GM19238 (cell line): ENCODE results near the gene GDF7.

Experiments
- DNase-seq: peaks from one replicate; pipeline ENCODE4 v3.0.0; 2011; ENCODE audit warnings: low spot score; ENCODE audit not compliant: insufficient read length

GDF7 gene

DNA sequence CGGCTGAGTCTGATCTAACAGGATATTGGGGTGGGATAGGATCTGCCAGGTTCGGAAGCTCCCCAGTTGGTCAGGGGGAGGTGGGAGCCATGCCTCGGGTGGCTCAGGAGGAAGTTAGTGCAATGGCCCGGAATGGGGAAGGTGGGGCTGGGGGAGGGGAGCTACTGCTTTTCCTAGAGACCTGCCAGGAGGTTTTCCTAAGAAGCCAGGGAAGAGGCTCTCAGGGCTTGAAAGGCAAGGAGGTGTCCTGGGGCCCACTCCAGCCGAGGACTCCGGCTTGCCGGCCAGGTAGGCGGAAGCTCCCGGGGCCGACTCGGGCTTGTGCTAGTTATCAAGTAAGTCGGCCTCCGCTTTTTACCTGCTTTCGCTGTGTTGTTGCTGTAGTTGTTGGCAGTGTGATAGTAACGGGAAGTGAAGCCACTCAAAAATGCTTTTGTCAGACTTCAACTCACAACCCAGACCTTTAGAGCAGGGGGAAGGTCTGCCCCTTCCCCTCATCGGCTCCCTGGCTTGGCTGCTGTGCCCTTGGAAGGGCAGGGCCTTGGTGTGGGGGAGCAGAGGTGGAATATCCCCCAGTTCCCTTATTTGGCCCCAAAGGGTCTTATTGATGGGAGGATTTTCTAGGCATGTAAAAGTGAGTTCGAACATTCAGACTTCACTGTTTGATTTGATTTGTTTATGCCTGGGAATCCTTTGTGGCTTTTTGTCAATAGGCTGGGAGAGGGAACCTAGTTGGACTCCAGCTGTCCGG lies 5.4 kb downstream of the GDF7 start:
- no peak for DNase-seq

DNA sequence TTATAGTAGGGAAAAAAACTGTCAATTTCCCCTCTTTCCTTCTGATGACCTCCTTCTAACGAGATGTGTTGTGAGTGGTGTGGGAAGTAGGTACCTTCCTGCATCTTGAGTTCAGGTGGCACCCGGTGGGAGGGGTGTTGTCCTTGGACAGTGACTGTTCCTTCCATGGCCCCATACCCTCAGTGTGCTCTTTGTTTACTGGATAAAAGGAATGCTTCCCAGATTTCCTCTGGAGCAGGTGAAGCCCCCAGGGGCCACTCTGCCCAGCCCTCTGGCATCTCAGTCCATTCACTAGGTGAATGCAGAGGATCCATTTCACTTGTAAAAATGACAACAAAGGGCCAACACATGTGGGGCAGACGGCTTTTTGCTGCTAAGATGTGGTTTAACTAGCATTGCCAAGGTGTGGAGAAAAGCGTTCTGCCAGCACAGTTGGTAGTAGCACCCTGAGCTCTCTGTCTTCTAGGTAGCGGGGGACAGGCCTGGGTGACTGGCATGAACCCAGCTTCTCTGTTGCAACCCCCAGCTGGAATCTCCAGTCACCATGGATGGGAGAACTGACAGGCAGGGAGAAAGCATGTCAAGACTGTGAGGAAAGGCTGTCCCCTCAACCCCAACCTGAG lies 6.9 kb downstream of the GDF7 start:
- no peak for DNase-seq

DNA sequence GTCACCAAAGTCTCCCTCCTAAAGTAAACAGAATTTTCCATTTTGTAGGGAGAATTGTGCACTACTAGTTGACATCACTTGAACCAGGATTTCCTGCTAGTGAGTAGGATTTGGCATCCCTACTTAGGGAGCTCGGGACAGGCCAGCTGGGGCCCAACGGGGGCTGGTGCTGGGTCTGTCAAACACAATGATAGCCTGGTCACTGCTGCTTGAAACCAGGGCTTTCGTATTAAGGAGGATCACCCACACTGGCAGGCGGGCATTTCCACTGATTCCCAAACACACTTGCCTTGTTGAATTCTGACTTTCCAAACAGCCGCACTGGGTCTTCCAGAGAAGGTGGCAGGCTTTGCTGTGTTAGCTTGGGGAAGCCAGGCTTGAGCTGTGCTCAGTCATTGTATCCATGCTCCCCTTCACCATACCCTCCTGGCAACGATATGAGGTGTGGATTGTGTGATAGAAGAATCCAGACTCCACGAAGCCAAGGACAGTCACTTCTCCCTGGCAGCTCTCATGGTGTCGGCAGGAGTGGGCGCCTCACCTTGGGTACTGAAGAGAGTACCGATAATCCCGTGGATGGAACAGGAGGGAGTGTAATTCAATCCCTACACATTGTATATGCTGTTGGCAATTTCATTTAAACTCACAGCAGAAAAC lies 7.5 kb downstream of the GDF7 start:
- DNase-seq, result no peak

DNA sequence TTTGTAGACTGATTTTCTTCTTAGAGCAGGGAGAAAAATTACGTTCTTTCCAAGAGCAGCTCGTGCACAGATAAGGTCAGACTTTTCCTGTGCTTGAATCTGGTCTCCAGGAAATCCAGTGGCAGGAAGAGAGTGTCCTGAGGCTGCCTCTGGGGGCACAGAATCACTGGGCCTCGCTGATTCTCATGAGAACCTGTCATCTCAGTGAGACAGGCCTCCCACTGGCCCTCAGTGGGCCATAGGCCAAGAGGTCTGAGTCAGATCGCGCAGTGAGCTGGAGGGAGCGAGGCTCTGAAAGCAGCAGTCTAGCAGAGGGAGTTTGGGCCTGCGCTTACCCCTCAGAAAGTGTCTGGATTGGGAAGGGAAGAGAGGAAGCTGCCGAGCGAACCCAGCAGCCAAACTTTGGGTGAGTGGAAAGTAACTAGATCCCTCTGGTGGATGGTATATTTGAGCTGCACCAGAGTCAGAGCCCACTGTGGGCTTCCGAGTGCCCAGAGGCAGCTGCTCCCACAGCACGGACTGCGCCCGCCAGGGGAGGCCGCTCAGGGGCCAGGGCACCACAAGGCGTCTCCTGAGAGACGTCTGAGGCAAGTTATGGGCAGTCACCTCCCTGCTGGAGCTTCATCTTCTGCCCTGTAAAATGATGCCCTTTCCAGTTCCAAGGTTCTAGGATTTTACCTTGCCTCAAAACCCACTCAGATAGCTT lies 8.2 kb downstream of the GDF7 start:
- no peak for DNase-seq

DNA sequence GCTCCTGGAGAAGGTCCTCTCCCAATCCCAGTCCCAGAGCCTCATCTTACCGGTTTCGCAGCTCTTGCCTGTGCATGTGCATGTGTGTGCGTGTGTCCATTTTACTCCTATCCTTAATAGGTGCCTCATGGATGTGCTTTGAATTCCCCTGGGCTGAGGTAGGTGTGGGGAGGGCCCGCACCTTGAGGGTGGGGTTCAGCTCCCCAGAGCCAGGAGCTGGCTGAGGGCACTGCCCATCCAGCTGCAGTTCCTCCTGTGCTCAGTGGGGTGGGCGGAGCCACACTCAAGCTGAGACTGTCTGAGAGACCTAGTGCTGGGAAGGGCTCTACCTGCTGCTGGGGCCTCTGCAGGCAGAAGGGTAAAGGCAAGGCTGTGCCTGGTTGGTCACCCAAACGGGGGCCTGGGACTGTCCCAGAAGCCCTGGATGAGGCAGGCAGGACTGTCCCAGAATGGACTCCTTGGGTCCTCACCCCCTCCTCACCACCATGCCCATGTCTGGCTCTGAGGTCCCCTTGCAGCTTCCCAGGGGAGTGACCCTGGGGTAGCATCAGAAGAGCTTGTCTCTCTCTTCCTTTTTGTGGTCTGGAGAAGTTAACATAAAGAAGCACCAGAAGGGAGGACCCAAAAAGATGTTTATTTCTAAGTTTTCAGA lies 8.9 kb downstream of the GDF7 start:
- no peak for DNase-seq

DNA sequence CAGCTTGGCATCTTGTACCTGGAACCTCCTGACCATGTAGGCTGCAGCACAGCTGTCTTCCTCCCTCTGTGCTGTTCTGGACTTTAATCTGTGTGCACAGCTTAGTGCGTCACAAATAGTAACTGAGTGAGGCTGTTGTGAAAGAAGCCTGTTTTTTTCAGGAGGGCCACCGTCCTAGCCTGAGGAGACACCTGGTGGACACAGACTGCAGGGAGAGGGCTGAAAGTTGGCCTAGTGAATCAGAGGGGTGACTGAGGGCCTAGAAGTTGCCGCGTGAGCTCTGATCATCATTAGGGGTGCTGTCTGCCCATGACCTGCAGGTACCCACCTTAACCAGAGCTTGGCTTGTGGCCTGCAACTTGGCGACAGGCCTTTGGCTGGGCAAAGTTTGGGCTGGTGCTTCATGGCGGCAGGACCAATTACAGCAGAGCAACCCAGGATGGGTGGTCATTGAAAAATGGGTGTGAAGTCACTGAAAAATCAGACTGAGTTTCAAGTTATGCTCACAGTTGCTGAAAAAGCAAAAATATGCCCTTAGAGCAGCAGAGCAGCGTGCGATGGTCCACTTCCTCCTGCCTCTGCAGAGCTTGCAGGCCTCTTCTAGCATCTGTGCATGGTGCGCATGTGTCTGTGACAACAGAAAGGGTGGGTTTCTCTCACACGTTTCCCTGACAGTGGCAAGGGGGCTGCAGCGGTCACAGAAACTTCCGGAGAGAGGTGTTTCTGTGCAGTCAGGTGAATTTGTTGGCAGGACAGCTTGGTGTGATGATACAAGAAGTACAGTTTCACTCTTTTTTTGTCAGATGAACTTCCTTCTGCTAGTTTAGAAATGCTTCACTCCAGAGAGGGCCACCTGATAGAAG lies 9.6 kb downstream of the GDF7 start:
- DNase-seq, result no peak

DNA sequence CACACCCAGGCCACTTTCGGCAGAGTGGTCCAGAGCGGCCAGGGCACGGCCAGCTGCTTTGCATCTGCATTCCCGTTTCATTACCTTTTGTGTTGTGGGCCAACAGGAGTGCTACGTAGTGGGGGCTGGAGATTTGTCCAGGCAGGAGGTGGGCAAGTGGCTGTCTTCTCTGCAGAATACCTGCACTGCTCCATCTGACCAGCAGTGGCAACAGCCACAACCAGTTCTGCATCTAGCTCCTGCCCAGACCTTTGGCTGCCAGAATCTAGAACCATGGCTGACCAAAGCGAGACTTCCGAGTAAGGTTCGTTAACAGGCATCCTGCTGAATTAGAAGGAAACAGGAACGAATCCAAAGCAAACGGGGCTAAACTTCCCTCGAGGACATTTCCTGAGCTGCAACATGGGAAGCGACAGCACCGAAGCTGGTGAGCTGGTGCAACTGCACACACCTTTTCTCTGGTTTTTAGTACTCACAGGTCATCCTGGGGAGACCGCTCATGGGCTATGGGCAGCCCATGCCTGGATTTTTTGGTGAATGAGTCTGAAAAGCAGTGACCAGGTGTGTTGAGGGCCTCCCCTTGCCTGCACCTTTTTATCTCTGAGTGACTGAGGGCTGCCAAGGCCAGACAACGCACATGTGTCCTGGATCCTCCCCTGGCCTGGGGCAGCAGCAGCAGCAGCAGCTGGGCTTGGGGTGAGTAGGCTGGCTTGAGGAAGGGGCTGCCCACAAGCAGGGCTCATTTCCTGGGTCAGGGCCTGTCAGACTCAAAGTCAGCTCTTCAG lies 10.5 kb downstream of the GDF7 start:
- DNase-seq, result no peak

DNA sequence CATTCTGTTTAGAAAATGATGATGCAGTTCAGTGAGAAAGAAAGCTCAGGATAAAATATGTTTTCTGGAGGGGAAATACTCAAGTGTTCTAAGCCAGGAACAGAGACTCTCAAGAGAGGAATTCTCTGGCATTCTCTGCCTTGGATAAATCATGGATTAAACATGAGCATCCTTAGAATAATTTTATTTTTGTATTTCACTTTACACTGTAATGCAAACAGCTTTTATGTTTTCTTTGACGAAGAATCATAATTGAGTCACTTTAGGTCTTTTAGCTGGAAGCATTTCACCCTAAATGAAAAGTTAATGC lies 11.1 kb downstream of the GDF7 start:
- DNase-seq, result no peak

DNA sequence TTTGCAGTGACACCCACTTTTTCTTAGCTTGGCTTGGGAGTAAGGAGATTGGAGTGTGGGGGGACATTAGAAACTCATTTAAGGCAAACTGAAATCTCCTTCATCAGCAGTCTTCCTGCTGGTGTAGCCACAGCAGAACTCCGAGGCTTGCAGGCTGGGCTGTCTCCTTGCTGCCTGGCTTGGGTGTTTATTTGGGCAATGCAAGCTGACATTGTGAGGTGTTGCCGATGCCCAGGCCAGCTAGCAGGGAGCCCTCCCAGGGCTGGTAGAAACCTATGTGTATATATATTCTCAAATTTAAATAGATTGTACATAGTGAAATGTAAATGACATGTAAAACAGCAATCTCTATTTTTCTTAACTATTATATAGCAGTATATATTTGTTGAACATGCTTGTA lies 11.8 kb downstream of the GDF7 start:
- DNase-seq, result no peak

DNA sequence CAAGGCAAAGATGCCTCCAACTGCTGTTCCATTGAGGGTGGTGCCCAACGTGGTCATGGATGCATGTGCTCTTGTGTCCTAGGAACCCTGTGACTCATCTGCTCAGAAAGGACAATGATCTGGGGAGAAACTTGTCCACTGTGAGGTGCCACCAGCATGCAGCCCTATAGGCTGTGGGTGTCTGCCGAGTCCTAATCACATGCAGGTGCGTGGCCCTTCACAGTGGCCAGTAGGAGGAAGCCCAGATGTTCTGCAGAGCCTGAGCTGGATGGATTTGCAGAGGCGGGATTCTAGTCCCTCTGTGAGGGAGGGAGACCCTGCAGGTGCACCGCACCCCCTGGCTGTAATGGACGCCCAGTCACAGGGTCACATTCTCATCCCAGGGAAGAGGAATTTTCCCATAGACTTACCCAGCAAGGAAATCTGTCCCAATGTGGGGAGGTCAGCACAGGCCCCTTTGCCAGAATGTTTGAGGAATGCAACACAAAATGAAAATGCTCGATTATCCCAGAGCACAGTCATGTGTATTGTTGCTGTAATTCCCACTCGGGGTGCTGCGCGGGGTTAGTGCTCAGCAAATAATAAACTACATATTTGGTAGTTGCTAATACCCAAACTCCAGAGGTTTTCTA lies 13.9 kb downstream of the GDF7 start:
- no peak for DNase-seq

DNA sequence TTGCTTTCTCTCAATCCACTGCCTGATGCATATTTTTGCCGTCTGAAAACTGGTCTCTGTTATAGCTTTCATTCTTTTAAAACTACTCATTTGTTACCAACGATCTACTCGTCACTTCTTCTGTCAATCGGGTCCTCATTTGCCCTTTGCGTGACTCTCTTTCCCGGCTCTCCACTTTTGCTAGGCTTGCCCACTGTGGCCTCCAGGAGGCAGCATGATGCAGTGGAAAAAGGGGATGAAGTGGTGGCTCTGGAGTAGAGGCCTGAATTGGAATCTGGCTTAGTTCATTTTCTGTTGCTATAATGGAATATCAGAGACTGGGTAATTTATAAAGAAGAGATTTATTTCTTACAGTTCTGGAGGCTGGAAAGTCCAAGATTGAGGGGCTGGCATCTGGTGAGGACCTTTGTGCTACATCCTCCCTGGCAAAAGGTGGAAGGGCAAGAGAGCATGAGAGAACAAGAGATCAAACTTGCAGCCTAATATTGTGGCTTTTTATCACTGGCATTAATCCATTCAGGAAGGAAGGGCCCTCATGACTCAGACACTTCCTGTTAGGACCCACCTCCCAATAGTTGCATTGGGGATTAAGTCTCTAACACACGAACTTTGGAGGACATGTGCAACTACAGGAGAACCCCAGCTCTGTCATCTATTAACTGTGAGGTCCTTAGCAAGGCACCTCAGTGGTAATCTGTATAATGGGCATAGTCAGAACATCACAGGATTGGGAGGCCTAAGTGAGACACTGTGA lies 15.4 kb downstream of the GDF7 start:
- DNase-seq, result no peak

DNA sequence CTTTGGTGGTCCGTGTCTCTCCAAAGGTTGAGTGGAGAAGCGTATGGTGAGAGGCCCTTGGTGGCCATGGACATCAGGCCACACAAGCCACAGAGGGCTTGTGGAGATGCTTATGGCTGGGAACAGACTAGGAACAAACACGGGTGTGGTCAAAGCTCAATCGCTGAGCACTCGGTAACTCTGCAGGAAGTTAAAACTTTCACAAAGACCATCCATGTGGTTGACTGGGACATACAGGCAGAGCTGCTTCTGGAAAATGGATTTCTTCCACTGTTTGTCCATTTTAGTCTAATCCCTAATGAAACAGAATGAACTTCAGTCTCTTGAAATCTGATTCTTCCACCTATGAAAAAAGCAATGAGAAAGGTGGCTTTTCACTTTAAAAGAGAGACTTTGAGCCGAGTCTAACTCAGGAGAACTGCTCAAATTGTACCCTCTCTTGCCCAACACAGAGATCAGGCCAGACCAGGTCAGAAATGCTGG lies 17.7 kb downstream of the GDF7 start:
- DNase-seq, result no peak

DNA sequence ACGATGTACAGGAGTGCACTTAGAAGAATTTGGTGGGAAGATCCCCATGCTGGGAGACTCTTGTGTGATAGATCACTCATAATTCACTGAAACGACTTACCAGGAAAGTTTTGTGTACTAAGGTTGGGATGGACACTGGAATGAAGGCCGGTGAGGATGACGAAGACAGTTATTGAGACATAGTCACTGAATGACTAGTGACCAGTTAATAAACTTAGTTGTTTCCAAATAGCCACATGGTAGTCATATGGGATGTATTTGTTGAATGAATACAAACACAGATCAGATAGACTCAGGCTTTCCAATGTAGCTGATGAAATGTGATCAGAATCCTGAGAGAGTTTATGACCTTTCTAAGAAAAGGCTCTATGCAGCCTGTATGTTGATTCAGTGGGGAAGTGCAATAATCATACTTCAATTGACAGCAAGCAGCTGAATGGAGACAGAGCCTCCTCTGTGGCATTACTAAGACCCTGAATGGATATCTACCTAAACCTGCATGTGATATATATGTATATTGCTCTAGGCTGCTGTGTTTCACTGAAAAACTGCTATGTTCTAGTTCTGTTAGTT lies 20.4 kb downstream of the GDF7 start:
- DNase-seq, result no peak

DNA sequence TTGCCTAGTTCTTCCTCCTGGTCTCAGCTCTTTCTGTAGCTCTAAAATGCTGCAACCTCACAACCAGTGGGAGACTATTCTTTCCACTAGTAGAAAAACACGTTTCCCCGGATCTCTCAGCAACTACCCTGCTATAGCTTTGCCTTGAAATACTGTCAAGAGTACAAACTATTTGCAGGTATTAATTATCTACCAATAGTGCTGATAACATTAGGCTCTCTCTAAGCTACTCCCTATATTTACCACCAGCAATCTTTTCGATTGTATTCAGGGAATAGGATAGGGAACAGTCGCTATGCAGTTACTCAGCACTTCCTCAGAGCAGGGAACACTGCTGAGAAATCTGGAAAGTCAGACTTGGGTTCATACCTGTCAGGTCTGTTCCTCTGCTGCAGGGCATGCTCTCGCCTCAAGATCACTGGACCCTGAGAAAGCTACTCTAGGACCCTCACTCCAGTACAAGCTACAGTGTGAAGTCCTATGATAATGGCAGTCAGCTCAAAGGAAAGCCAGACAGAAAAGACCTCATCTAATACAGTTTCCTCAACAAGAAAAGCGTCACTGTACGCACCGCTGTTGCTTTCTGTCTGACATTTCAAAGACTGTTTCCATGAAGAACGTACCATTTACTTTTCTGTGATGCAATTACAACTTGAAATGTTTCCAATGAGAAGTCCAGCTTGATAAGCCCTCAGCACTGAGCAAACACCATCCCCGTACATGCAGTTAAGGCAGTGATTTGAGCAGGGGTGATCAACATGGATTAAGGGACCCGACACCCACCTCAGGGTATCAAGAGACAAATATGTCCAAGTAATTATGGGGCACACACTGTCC lies 22.7 kb downstream of the GDF7 start:
- DNase-seq, result no peak

DNA sequence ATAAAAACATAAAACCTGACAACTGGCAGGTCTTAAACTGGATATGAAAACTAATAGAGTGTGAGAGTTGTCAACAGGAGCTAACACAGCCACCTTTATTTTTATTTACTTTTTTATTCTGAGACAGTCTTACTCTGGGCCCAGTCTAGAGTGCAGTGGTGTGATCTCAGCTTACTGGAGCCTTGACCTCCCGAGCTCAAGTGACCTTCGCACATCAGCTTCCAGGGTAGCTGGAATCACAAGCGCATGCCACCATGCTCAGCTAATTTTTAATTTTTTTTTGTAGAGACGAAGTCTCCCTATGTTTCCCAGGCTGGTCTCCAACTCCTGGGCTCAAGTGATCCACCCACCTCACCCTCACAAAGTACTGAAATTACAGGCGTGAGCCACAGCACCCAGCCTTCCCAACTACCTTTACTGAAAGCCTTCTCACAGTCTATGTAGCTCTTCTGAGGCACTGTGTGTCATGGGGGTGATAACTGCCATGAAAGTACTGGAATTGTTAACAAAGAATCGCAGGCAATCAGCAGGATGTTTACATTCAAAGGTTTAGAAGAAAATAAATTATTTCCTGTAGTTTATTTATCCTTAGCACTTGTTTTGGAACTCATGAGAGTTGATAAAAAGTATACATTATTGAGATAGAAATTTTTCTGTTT lies 24.3 kb downstream of the GDF7 start:
- DNase-seq, result no peak

DNA sequence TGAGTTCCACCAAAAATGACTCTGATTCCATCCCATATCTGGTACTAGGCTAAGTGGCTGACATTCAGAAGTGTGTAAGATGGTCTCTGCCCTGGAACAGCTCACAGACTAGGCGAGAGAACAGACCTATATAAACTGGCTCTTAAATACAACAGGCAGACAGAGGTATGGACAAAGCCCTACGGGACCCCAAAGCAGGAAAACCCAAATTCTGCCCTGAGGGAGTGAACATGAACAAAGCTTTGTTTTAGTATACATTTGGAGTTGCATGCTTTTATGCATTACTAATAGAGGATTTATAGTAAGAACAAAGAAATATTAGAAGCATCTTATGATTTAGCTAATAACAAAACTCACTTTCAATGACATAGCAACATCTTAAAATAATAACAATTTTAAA lies 25.1 kb downstream of the GDF7 start:
- no peak for DNase-seq

DNA sequence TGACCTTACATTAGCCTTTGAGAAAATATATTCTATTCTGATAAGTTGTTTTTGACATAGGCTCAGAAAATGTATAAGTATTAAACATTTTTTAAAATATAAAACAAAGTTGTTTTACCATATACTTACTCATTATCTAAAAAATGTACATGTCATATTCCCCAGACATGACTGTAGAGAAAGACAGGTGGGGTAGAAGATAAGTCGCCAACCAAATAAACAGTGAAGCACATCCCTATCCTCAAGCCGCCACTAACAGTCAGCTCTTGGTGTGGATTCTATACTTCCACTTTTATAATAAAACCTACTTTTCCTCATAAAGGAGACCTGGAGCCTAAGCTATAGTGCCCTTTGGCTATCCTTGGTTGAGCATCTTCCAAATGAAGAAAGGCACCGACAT lies 26.4 kb downstream of the GDF7 start:
- no peak for DNase-seq
